ENCODE measurements around the gene EPB41L2. TPM values are rescaled to one million over a fixed set of nuclear protein-coding genes. Genes with fewer than 3 reads are reported as not detected.
A peak's percentile ranks its signal among the peaks of the same experiment; 100 is the strongest.

Gene EPB41L2
- total RNA-seq, 6 donors from 2014 or later: 68.7 to 201 (median 98.2) TPM

DNA sequence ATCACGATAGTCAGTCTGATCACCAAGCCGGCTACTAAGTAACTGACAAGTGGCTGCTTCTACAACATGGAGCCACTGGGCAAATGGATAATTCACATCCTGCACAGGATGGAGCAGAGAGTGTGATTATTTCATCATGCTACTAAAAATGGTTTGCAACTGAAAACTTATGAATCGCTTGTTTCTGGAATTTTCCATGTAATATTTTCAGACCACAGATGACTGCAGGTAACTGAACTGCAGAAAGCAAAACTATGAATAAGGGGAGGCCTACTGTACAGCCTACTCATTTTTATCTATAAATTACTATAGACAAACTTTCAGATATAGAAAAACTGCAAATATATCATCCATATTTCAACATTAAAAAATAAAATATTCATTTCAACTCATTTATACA, 91.5 kb downstream of the EPB41L2 start:
- no peak overlapping the region for H3K27ac ChIP-seq
- TF ChIP-seq, protein P1, sequence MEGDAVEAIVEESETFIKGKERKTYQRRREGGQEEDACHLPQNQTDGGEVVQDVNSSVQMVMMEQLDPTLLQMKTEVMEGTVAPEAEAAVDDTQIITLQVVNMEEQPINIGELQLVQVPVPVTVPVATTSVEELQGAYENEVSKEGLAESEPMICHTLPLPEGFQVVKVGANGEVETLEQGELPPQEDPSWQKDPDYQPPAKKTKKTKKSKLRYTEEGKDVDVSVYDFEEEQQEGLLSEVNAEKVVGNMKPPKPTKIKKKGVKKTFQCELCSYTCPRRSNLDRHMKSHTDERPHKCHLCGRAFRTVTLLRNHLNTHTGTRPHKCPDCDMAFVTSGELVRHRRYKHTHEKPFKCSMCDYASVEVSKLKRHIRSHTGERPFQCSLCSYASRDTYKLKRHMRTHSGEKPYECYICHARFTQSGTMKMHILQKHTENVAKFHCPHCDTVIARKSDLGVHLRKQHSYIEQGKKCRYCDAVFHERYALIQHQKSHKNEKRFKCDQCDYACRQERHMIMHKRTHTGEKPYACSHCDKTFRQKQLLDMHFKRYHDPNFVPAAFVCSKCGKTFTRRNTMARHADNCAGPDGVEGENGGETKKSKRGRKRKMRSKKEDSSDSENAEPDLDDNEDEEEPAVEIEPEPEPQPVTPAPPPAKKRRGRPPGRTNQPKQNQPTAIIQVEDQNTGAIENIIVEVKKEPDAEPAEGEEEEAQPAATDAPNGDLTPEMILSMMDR (IDR thresholded peaks at IDR 0.05): no peak
- no peak for TF ChIP-seq POLR2AphosphoS5 (IDR thresholded peaks at IDR 0.05)
- no peak for TF ChIP-seq EP300 (IDR thresholded peaks at IDR 0.05)
- TF ChIP-seq POLR2A (IDR thresholded peaks at IDR 0.05): no peak
- H3K9me3 ChIP-seq: no peaks in the 10 kb centered on the region
- DNase-seq: no peak
- peaks cover 13 to 24% (median 17%) of the 10 kb centered on the region in 4 donors for H3K4me1 ChIP-seq
- WGBS, 2 donors: 84 to 89% methylated on average over 3 of the region's 3 CpGs
- H3K4me3 ChIP-seq: no peak overlapping the region
- no peaks in the 10 kb centered on the region for H3K36me3 ChIP-seq
- no peaks in the 10 kb centered on the region for H3K27me3 ChIP-seq
- no peak for ATAC-seq (ENCODE audit: low FRiP score in 2 of 2)

GRCh38 chr6:130970839-130971410, 92.1 kb downstream of the EPB41L2 start:
- H3K27me3 ChIP-seq: no peaks in the 10 kb centered on the region
- no peaks in the 10 kb centered on the region for H3K9me3 ChIP-seq
- 91 to 93% methylated on average over 9 of the region's 9 CpGs for WGBS, 2 donors
- no peak overlapping the region for H3K4me3 ChIP-seq
- peaks cover 13 to 28% (median 22%) of the 10 kb centered on the region in 4 donors for H3K4me1 ChIP-seq
- H3K27ac ChIP-seq: peak overlapping the region in 1 of 4 donors; percentile 79
- ATAC-seq (ENCODE audit: low FRiP score in 2 of 2): no peak
- H3K36me3 ChIP-seq: no peaks in the 10 kb centered on the region
- TF ChIP-seq EP300 (IDR thresholded peaks at IDR 0.05): no peak
- no peak for DNase-seq

- H3K27me3 ChIP-seq: no peaks in the 10 kb centered on the region
- DNase-seq (no peak), ATAC-seq (ENCODE audit: low FRiP score in 2 of 2) (peak in 1 of 2 donors; percentile 74)
- H3K27ac ChIP-seq: peak overlapping the region; percentile 47 to 79 (median 62)
- peak overlapping the region in 3 of 4 donors; percentile 30 to 42 (median 42) for H3K4me3 ChIP-seq
- no peaks in the 10 kb centered on the region for H3K36me3 ChIP-seq
- peaks cover 13 to 36% (median 27%) of the 10 kb centered on the region in 4 donors for H3K4me1 ChIP-seq
- WGBS, 2 donors: 42 to 51% methylated on average over 8 of the region's 8 CpGs
- TF ChIP-seq POLR2AphosphoS5 (IDR thresholded peaks at IDR 0.05) (peak in 1 of 2 donors; percentile 18), EP300 (IDR thresholded peaks at IDR 0.05) (no peak)
- H3K9me3 ChIP-seq: no peaks in the 10 kb centered on the region
Measured at GRCh38 chr6:130969791-130970491, 93.1 kb downstream of the EPB41L2 start.

GRCh38 chr6:130969166-130969565, 93.9 kb downstream of the EPB41L2 start:
- no peaks in the 10 kb centered on the region for H3K9me3 ChIP-seq
- H3K27ac ChIP-seq: peak overlapping the region in 3 of 4 donors; percentile 54 to 79 (median 69)
- DNase-seq (no peak), ATAC-seq (ENCODE audit: low FRiP score in 2 of 2) (no peak)
- H3K36me3 ChIP-seq: no peaks in the 10 kb centered on the region
- peaks cover 13 to 43% (median 29%) of the 10 kb centered on the region in 4 donors for H3K4me1 ChIP-seq
- WGBS, 2 donors: 60 to 68% methylated on average over 4 of the region's 4 CpGs
- H3K4me3 ChIP-seq: peak overlapping the region in 3 of 4 donors; percentile 30 to 42 (median 42)
- no peak for TF ChIP-seq POLR2AphosphoS5 (IDR thresholded peaks at IDR 0.05)
- TF ChIP-seq, protein P1 (IDR thresholded peaks at IDR 0.05): no peak
- TF ChIP-seq EP300 (IDR thresholded peaks at IDR 0.05): no peak
- TF ChIP-seq POLR2A (IDR thresholded peaks at IDR 0.05): no peak
- no peaks in the 10 kb centered on the region for H3K27me3 ChIP-seq

DNA sequence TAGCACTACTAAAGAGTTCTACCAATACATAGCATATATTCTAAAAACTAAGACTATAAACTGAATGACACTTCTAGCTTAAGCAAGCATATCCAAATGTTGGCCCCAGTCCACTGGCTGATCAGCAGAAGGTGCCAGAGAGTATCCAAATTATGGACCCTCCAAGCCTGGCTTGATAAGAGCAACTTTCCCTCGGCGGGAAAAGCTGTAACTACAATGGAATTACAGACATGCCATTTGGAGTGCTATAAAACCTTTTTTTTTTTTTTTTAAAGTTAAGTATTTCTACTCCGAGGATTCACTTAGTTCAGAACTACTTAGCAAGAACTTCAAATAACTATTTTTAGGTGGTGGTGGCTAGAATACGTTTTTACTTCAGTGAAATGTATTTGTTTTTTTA, 94.6 kb downstream of the EPB41L2 start:
- ATAC-seq (ENCODE audit: low FRiP score in 2 of 2): no peak
- H3K4me1 ChIP-seq: peaks cover 13 to 48% (median 29%) of the 10 kb centered on the region in 4 donors

More for the DNA sequence above, 94.6 kb downstream of the EPB41L2 start:
- DNase-seq: no peak
- WGBS, 2 donors: 51 to 53% methylated on average over 4 of the region's 4 CpGs
- H3K27ac ChIP-seq: peak overlapping the region in 2 of 4 donors; percentile 69 to 79
- peak overlapping the region in 3 of 4 donors; percentile 30 to 42 (median 42) for H3K4me3 ChIP-seq
- no peaks in the 10 kb centered on the region for H3K27me3 ChIP-seq
- H3K9me3 ChIP-seq: no peaks in the 10 kb centered on the region
- no peaks in the 10 kb centered on the region for H3K36me3 ChIP-seq
- TF ChIP-seq POLR2AphosphoS5 (IDR thresholded peaks at IDR 0.05) (no peak), POLR2A (IDR thresholded peaks at IDR 0.05) (no peak), EP300 (IDR thresholded peaks at IDR 0.05) (no peak)
- TF ChIP-seq, protein P1 (IDR thresholded peaks at IDR 0.05): no peak

Measured in upper lobe of left lung (tissue), 6 donors.